Measurements from ENCODE around the gene MACROD1. TPM values are rescaled to one million over a fixed set of nuclear protein-coding genes. Genes with fewer than 3 reads are reported as not detected.

Gene MACROD1
- total and polyA plus RNA-seq, 2 donors (not counting 3 experiments of a cell fraction or from before 2014, with no cell fraction given): 11.0 to 16.2 TPM

- DNase-seq (ENCODE audit: low read depth, low spot score): no peak
- CTCF ChIA-PET: no interaction called here
- Histone ChIP-seq H3K27me3 (ENCODE audit: control insufficient read depth in 2 of 2, insufficient read depth in 2 of 2, low read length in 2 of 2) (no peaks in the 10 kb centered on the region), H3K27ac (ENCODE audit: insufficient read depth, low read depth, low read length) (no peak overlapping the region), H3K9me3 (replicated peaks; ENCODE audit: control insufficient read depth, insufficient read depth, low read length) (no peaks in the 10 kb centered on the region), H4K20me1 (replicated peaks; ENCODE audit: control insufficient read depth, extremely low read depth, insufficient read depth, low read length) (no peaks in the 10 kb centered on the region), H3K9ac (replicated peaks; ENCODE audit: extremely low read depth, insufficient read depth, low read length) (no peak overlapping the region), H3K4me2 (ENCODE audit: insufficient read depth, low read length) (no peak overlapping the region), H2AFZ (ENCODE audit: low read depth, low read length) (no peak overlapping the region), H3K36me3 (ENCODE audit: control insufficient read depth in 2 of 2, extremely low read depth in 1 of 2, insufficient read depth in 2 of 2, low read length in 2 of 2) (no peaks in the 10 kb centered on the region), H3K79me2 (ENCODE audit: control insufficient read depth, insufficient read depth, low read length) (no peaks in the 10 kb centered on the region), H3K4me1 (ENCODE audit: control insufficient read depth, extremely low read depth, insufficient read depth, low read length) (peaks cover 30% of the 10 kb centered on the region), H3K4me3 (replicated peaks in 1 of 3; ENCODE audit: insufficient read depth in 1 of 3, low read depth in 1 of 3, low read length in 3 of 3) (no peak overlapping the region), H3K9me1 (replicated peaks; ENCODE audit: control insufficient read depth, extremely low read depth, insufficient read depth, low read length) (no peaks in the 10 kb centered on the region)
- intact Hi-C loops (cut with micrococcal nuclease) (no loop called here), dilution Hi-C loops (cut with MboI; ENCODE audit: extremely low pct_ligation_motif_present, low sequenced_read_pairs) (no loop called here)
- TF ChIP-seq EZH2 (IDR thresholded peaks at IDR 0.05; ENCODE audit: borderline replicate concordance, low read depth, low read length, severe bottlenecking) (no peak), MYC (IDR thresholded peaks at IDR 0.05; ENCODE audit: low read depth, low read length) (no peak)
- FAIRE-seq: no peak
- no TSS peak for BruUV-seq (replicated peaks)
- POLR2A ChIA-PET: no interaction called here
Measured at GRCh38 chr11:64006398-64006797, 159.5 kb downstream of the MACROD1 start.

- no peaks in the 10 kb centered on the region for H3K9me3 ChIP-seq (replicated peaks; ENCODE audit: control insufficient read depth, insufficient read depth, low read length)
- dilution Hi-C loops (cut with MboI; ENCODE audit: extremely low pct_ligation_motif_present, low sequenced_read_pairs): no loop called here
- H4K20me1 ChIP-seq (replicated peaks; ENCODE audit: control insufficient read depth, extremely low read depth, insufficient read depth, low read length): no peaks in the 10 kb centered on the region
- TF ChIP-seq MYC (IDR thresholded peaks at IDR 0.05; ENCODE audit: low read depth, low read length): no peak
- TF ChIP-seq POLR2AphosphoS5 (IDR thresholded peaks at IDR 0.05; ENCODE audit: insufficient read depth, low read depth, low read length): no peak
- no peak for TF ChIP-seq FOS (IDR thresholded peaks at IDR 0.05; ENCODE audit: borderline replicate concordance, insufficient read depth, low read length)
- no peak for TF ChIP-seq MAX (IDR thresholded peaks at IDR 0.05; ENCODE audit: insufficient read depth, insufficient read length)
- H3K36me3 ChIP-seq (ENCODE audit: control insufficient read depth in 2 of 2, extremely low read depth in 1 of 2, insufficient read depth in 2 of 2, low read length in 2 of 2): no peaks in the 10 kb centered on the region
- intact Hi-C loops (cut with micrococcal nuclease): no loop called here
- no peak for DNase-seq (ENCODE audit: low read depth, low spot score)
- no peak for FAIRE-seq
- ChIA-PET POLR2A (no interaction called here), CTCF (no interaction called here)
- H3K4me1 ChIP-seq (ENCODE audit: control insufficient read depth, extremely low read depth, insufficient read depth, low read length): peaks cover 37% of the 10 kb centered on the region
- H3K9ac ChIP-seq (replicated peaks; ENCODE audit: extremely low read depth, insufficient read depth, low read length): no peak overlapping the region
- no TSS peak for BruUV-seq (replicated peaks)
- no peak overlapping the region for H3K27ac ChIP-seq (ENCODE audit: insufficient read depth, low read depth, low read length)
- no peaks in the 10 kb centered on the region for H3K27me3 ChIP-seq (ENCODE audit: control insufficient read depth in 2 of 2, insufficient read depth in 2 of 2, low read length in 2 of 2)
- H3K79me2 ChIP-seq (ENCODE audit: control insufficient read depth, insufficient read depth, low read length): no peaks in the 10 kb centered on the region
- H3K9me1 ChIP-seq (replicated peaks; ENCODE audit: control insufficient read depth, extremely low read depth, insufficient read depth, low read length): no peaks in the 10 kb centered on the region
- no peak overlapping the region for H3K4me2 ChIP-seq (ENCODE audit: insufficient read depth, low read length)
- H3K4me3 ChIP-seq (replicated peaks in 1 of 3; ENCODE audit: insufficient read depth in 1 of 3, low read depth in 1 of 3, low read length in 3 of 3): no peak overlapping the region
- no peak overlapping the region for H2AFZ ChIP-seq (ENCODE audit: low read depth, low read length)
Measured at GRCh38 chr11:64005691-64006090, 160.2 kb downstream of the MACROD1 start.

All from endothelial cell of umbilical vein (primary cell).